GM18870 (cell line): ENCODE data around the gene SCART1.

Experiments used
- ATAC-seq: cut with Tn5 transposase; IDR thresholded peaks from one replicate; pipeline ENCODE4 v1.9.1; 2021; ENCODE audit warnings: moderate library complexity; ENCODE audit not compliant: unreplicated experiment

SCART1 gene

GRCh38 chr10:133454204-133454893 lies 604 bp downstream of the SCART1 start:
- ATAC-seq = no peak

GRCh38 chr10:133455196-133455595 lies 1.5 kb downstream of the SCART1 start:
- ATAC-seq = no peak

- no peak for ATAC-seq
These were observed 1.9 kb downstream of the SCART1 start for GRCh38 chr10:133455611-133456031.

- no peak for ATAC-seq
These were observed 2.6 kb downstream of the SCART1 start for GRCh38 chr10:133456041-133456951.

GRCh38 chr10:133457100-133457841 lies 3.5 kb downstream of the SCART1 start:
- no peak for ATAC-seq

- ATAC-seq = no peak
These were observed 4.4 kb downstream of the SCART1 start for GRCh38 chr10:133458021-133458709.

- ATAC-seq = no peak
These were observed 5.1 kb downstream of the SCART1 start for GRCh38 chr10:133458710-133459453.

- ATAC-seq = no peak
These were observed 5.9 kb downstream of the SCART1 start for GRCh38 chr10:133459454-133460207.

GRCh38 chr10:133460208-133460769 lies 6.5 kb downstream of the SCART1 start:
- no peak for ATAC-seq

GRCh38 chr10:133461027-133461426 lies 7.3 kb downstream of the SCART1 start:
- no peak for ATAC-seq

- no peak for ATAC-seq
These were observed 8.1 kb downstream of the SCART1 start for GRCh38 chr10:133461841-133462240.

- no peak for ATAC-seq
These were observed 9.0 kb downstream of the SCART1 start for GRCh38 chr10:133462512-133463305.

GRCh38 chr10:133464582-133465031 lies 10.9 kb downstream of the SCART1 start:
- ATAC-seq = no peak

- ATAC-seq = no peak
These were observed 11.6 kb downstream of the SCART1 start for GRCh38 chr10:133465191-133465949.

GRCh38 chr10:133465950-133466474 lies 12.3 kb downstream of the SCART1 start:
- ATAC-seq = no peak

GRCh38 chr10:133466683-133467275 lies 13.0 kb downstream of the SCART1 start:
- ATAC-seq = no peak
